GM21619 (cell line): Measurements from ENCODE around the gene PCK2.
"Not testable (repeated sequence)": the region's sequence is repeated elsewhere in the genome, so short reads cannot be mapped to it uniquely, and the experiment has no call there.

Source experiments
- ATAC-seq: cut with Tn5 transposase; IDR thresholded peaks from one replicate; pipeline ENCODE4 v1.9.1; 2021; ENCODE audit not compliant: unreplicated experiment

Gene PCK2

DNA sequence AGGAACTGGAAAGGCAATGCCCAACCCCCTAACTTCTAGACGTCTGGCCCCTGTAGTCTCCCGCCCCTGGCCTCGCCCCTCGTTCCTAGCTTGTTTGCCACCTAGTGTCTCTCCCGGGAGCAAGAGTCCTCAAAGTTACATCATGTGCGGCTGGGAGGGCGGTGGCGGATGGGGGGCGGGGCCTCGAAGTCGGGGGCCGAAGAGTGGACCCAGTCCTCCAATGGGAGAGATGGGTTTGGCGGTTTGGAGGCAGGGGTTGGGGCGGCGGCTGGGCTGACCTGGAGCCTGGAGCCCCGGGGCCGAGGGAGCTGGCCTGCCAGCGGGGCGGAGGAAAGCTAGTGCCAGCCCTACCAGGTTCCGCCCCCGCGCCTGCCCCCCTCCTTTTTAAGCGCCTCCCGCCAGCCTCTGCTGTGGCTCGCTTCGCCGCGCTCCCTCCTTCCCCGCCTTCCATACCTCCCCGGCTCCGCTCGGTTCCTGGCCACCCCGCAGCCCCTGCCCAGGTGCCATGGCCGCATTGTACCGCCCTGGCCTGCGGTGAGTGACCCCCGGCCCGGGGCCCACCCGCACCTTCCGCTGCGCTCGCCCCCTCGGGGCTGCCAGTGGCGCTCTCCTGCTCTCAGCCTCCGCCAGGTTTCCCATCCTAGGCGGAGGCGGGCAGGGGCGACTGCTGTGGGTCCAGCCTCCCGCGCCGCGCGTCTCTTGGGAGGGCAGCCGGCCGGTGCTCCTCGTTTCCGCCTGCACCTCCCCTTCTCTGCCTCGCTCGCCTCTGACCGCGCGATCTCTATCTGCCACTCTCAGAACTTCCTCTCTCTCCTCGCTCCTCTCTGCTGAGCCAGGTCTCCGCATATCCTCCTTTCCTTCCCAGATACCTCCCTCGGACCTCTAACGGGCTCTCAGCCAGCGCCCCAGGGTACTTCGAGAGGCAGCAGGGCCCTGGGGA is at the start of gene PCK2:
TSS of gene PCK2 (plus strand) at position 411 of the 940 bp plus-strand sequence. CDS start at position 506, 95 bp downstream.
- peak; percentile 48 for ATAC-seq

DNA sequence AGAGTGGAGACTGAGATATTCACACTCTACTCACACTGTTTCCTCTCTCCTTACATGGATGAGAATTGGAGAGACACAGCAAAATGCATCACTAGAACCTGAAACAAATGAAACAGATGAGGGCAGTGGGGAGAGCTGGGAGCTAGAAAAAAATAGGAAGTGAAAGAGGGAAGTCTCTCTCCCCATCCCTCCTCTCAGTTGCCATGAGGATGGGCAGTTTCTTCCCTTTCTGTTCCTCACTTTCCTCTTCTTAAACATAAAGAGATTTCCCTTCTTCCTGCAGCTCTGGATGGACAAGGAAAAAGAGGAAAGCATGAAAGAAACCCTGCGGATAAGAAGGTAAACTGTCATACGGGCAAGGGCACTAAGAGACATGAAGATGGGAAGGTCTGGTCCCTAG is 45.1 kb upstream of the PCK2 start:
- not testable (repeated sequence) for ATAC-seq

GRCh38 chr14:24050753-24051152 is 43.4 kb upstream of the PCK2 start:
- ATAC-seq = not testable (repeated sequence)

GRCh38 chr14:24051176-24051788 is 42.8 kb upstream of the PCK2 start:
- no peak for ATAC-seq

DNA sequence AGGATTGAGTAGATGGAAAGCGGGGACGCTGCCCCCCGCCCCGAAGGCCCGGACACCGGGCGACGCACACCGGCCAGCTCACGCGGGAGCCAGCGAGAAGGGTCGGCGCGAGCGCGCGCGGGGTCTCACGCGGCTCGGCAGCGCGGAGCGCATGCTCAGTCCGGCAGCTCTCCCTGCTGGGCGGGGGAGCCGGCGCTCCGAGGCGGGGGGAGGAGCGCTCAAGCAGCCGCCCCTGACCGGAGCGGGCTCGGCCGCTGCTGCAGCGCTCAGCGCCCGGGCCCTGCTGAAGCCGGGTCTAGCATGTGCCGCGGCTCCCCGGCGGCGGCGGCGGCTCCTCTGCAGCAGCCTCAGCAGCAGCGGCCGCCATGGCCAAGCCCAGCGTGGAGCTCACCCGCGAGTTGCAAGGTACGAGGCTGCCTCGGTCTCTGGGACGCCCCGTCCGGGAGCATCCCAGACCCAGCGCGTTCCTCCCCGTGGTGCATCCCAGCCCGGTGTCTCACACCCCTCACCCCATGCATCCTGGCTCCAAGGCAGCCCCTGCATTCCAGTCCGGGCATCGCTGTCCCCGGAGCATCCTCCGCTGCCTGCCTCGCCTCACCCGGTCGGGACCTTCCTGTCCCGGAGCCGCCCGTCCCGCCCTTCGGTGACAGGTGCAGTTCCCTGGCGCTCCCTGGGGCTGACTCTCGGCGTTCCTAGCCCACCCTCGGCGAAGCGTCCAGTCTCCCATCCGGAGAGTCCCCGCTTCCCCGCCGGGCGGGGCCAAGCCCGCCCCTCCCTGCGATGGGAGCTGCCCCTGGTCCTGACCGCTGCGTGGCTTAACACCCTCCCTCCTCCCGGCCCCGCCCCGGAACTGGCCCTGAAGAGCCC is 42.1 kb upstream of the PCK2 start, which contains the start of gene CARMIL3:
TSS of gene CARMIL3 (plus strand) at position 221 of the 867 bp plus-strand sequence. CDS start at position 366, 145 bp downstream.
- ATAC-seq = peak; percentile 75

DNA sequence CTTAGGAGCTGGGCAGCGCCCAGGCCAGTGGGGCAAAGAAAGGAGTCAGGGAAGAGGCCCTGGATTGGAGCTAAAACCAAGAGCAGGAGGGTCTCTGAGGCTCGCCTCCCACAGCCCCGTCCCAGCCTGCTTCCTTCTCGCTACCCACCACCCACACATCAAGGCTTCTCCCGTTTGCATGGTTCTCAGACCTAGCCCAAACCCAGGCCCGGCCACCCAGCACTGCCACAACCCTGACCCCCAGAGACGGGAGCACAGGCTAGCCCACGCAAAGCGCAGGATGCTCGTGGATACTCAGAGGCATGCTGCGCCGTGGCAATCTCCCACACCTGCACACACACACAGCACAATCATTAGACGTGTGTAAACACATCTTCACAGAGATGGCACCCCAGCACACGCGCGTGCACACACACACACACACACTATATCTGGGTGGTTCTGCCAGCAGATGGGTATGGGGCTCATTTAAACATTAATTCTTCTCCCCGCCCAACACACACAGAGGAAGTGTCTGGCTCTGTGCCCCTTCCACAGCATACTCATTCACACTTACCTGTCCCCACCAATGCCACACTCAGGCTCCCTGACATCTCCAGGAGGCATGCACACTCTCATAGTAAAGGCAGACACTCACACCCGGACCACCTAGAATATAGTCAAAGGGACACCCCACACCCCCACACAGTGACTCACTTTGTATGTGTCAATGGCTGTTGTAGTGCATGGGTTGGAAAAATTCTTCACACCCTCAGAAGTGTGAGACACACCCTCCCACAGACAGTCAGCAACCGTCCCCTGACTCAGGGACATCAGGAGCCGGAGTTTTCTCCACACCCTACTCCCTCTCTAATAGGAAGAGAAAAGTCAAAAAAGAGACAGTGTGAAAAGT is 41.2 kb upstream of the PCK2 start:
- no peak for ATAC-seq

DNA sequence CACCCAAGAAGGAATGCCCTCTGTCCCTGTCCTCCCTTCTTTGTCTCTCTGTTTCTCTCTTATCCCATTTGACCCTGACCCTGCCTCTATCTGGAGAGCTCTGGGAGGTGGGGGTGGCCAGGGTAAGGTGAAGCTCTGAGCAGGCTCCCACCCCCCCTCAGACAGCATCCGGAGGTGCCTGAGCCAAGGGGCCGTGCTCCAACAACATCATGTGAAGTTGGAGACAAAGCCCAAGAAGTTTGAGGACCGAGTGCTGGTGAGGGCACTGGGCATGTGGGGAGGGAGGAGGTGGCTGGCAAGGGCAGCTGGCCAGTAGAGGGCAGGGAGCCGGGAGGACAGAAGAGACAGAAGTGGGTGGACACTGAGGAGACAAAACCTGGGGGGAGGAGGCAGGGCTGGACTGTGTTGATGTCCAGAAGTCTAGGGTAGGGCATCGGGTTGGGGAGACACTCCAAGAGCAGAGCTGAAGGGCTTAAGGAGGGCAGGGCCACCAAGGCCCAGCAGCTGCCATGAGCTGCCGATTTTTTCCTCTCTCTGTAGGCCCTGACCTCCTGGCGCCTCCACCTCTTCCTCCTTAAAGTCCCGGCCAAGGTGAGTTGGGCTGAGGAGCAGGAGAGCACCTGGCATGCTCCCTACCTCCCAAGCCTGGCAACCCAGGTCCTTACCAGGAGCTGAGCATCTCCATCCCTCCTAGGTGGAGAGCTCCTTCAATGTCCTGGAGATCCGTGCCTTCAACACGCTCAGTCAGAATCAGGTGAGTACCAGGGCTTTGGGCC is 40.4 kb upstream of the PCK2 start:
- no peak for ATAC-seq

- no peak for ATAC-seq
These were observed 39.8 kb upstream of the PCK2 start for GRCh38 chr14:24054324-24054641.

DNA sequence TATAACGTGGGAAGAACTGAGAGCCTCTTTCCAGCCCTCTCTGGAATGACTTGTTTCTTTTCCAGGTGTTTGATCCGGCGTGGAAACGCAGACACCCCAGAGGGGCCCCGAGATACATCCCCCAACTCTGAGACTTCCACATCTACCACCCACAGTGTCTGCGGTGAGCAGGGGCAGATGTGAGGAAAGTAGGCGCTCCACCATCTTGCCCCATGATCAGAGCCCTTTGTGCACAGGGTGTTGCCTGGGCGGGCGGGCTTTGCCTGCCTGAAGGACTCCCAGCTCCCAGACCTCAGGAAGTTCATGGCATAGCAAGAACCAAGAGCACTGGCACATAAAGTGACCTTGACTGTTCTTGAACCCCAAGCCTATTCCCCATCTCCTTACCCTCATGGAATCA is 39.5 kb upstream of the PCK2 start:
- ATAC-seq = no peak

GRCh38 chr14:24055971-24056799 is 37.9 kb upstream of the PCK2 start:
- no peak for ATAC-seq

- no peak for ATAC-seq
These were observed 37.3 kb upstream of the PCK2 start for GRCh38 chr14:24056800-24057184.

GRCh38 chr14:24057271-24057670 is 36.8 kb upstream of the PCK2 start:
- ATAC-seq = no peak

GRCh38 chr14:24057867-24058259 is 36.2 kb upstream of the PCK2 start:
- ATAC-seq = no peak

- peak; percentile 70 for ATAC-seq
These were observed 35.7 kb upstream of the PCK2 start for GRCh38 chr14:24058260-24058950.

GRCh38 chr14:24058951-24059475 is 35.1 kb upstream of the PCK2 start:
- no peak for ATAC-seq

DNA sequence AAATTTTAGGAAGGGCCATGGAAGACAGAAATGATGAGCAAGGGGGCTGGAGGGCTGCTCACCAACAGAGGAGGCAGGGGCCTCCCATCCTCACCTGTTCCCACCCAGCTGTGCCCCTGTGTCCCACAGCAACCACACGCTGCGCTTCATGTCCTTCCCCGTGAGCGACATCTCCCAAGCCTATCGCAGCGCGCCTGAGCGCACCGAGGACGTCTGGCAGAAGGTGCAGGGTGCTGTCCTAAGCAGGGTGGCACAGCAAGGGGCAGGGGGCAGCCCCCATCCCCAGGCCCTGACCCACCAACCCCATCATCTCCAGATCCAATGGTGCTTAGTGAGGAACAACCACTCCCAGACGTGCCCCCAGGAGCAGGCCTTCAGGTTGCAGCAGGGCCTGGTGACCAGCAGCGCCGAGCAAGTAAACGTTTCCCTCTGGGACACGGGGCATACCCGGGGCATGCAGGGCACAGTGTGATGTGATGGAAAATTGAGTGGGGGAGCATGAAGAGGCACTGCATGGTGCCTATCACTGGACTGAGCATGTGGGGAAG is 34.2 kb upstream of the PCK2 start:
- no peak for ATAC-seq

- ATAC-seq = no peak
These were observed 33.7 kb upstream of the PCK2 start for GRCh38 chr14:24060443-24060842.
